ENCODE data around the gene ISCA2. TPM values are rescaled to one million over a fixed set of nuclear protein-coding genes. Genes with fewer than 3 reads are reported as not detected.

Gene ISCA2
- total and polyA plus RNA-seq, 2 donors (not counting 1 experiment from before 2014, with no cell fraction given), result 11.7 to 32.1 TPM

DNA sequence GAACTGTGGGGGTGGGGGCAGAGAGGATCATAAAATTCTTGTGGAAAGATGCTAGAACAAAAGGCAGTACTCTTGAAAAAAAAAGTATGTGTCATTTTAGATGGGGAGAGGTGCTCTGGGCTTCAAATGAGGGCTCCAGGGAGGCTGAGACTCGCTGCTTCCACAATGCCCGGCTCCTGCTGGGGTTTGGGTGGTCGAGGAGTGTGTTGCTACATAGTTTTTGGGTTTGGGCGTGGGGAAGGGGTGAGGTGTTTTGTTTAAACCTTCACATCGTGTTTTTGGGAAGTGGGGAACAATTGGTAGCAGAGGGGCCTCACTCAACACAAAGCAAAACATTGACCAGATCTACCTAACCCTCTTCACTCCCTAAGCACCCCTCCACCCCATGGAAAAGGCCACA, 8.1 kb downstream of the ISCA2 start:
- H3K4me1 ChIP-seq (ENCODE audit: control insufficient read depth, extremely low read depth, insufficient read depth, low read length), result no peaks in the 10 kb centered on the region
- no peak overlapping the region for H3K4me3 ChIP-seq (replicated peaks in 1 of 4; ENCODE audit: control extremely low read depth in 1 of 4, insufficient read depth in 1 of 4, low read depth in 3 of 4, low read length in 4 of 4)
- no peak overlapping the region for H3K9ac ChIP-seq (ENCODE audit: insufficient read depth, low read length)
- TF ChIP-seq, protein P1, sequence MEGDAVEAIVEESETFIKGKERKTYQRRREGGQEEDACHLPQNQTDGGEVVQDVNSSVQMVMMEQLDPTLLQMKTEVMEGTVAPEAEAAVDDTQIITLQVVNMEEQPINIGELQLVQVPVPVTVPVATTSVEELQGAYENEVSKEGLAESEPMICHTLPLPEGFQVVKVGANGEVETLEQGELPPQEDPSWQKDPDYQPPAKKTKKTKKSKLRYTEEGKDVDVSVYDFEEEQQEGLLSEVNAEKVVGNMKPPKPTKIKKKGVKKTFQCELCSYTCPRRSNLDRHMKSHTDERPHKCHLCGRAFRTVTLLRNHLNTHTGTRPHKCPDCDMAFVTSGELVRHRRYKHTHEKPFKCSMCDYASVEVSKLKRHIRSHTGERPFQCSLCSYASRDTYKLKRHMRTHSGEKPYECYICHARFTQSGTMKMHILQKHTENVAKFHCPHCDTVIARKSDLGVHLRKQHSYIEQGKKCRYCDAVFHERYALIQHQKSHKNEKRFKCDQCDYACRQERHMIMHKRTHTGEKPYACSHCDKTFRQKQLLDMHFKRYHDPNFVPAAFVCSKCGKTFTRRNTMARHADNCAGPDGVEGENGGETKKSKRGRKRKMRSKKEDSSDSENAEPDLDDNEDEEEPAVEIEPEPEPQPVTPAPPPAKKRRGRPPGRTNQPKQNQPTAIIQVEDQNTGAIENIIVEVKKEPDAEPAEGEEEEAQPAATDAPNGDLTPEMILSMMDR (conservative IDR thresholded peaks at IDR 0.05 in 1 of 2, IDR thresholded peaks at IDR 0.05 in 1 of 2; ENCODE audit: low read depth in 1 of 2, low read length in 2 of 2), result no peak
- no peak for TF ChIP-seq EZH2 (IDR thresholded peaks at IDR 0.05; ENCODE audit: low read length, missing control alignments)
- peaks cover 56% of the 10 kb centered on the region for H3K36me3 ChIP-seq (ENCODE audit: control insufficient read depth, insufficient read depth, low read length)
- no peaks in the 10 kb centered on the region for H3K9me3 ChIP-seq (ENCODE audit: control insufficient read depth, insufficient read depth, low read depth, low read length)
- H3K27me3 ChIP-seq (ENCODE audit: control insufficient read depth, insufficient read depth, low read length), result no peaks in the 10 kb centered on the region
- no peaks in the 10 kb centered on the region for H4K20me1 ChIP-seq (ENCODE audit: control insufficient read depth, extremely low read depth, insufficient read depth, low read length)
- DNase-seq (ENCODE audit: low read depth in 2 of 2), result no peak
- no peak overlapping the region for H3K27ac ChIP-seq (ENCODE audit: insufficient read depth, low read length)
- H2AFZ ChIP-seq (ENCODE audit: low read length), result no peak overlapping the region
- no peak overlapping the region for H3K4me2 ChIP-seq (ENCODE audit: extremely low read depth, insufficient read depth, low read length)
- H3K79me2 ChIP-seq (ENCODE audit: control insufficient read depth, insufficient read depth, low read length), result no peaks in the 10 kb centered on the region

DNA sequence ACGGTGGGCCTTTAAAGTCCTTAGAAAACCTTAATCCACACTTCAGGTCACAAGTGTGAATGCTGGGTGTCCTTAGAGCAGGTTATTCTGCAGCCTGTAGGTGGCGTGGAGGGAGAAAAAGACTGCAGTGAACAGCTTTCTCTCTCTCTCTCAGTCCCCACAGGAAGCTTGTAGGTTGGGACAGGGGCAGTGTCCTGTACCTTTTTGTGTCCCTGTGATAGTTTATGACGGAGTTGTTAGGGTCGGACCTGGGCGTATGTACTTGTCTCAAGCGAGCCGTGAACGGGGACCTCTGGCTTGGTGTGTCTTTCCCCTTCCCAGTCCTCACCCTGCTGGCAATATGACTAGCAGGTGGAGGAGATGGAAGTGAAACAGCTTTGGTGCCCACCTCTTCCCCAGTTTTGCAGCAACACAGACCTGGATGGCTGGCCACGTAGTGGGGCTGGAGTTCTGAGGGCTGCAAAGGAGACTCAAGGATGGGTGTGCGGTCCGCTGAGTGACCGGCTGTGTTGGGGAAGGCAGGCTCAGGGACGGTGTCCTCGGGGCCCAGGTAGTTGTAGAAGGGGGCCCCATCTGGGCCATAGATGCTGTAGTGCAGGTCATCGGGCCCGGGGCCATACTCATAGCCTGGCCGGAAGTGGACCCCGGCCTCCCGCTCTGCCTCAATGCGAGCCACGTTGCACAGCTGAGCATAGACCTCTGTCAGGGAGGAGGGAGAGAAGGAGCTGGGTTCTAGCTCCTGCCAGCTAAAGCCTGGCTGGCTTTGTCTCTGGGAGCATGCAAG, 8.9 kb downstream of the ISCA2 start:
- Histone ChIP-seq H3K9ac (ENCODE audit: insufficient read depth, low read length) (no peak overlapping the region), H3K4me1 (ENCODE audit: control insufficient read depth, extremely low read depth, insufficient read depth, low read length) (no peaks in the 10 kb centered on the region), H2AFZ (ENCODE audit: low read length) (no peak overlapping the region), H3K9me3 (ENCODE audit: control insufficient read depth, insufficient read depth, low read depth, low read length) (no peaks in the 10 kb centered on the region), H3K79me2 (ENCODE audit: control insufficient read depth, insufficient read depth, low read length) (no peaks in the 10 kb centered on the region), H3K27me3 (ENCODE audit: control insufficient read depth, insufficient read depth, low read length) (no peaks in the 10 kb centered on the region), H4K20me1 (ENCODE audit: control insufficient read depth, extremely low read depth, insufficient read depth, low read length) (no peaks in the 10 kb centered on the region), H3K4me2 (ENCODE audit: extremely low read depth, insufficient read depth, low read length) (no peak overlapping the region), H3K36me3 (ENCODE audit: control insufficient read depth, insufficient read depth, low read length) (peaks cover 56% of the 10 kb centered on the region), H3K4me3 (replicated peaks in 1 of 4; ENCODE audit: control extremely low read depth in 1 of 4, insufficient read depth in 1 of 4, low read depth in 3 of 4, low read length in 4 of 4) (no peak overlapping the region), H3K27ac (ENCODE audit: insufficient read depth, low read length) (no peak overlapping the region)
- TF ChIP-seq, protein P1 (conservative IDR thresholded peaks at IDR 0.05 in 1 of 2, IDR thresholded peaks at IDR 0.05 in 1 of 2; ENCODE audit: low read depth in 1 of 2, low read length in 2 of 2), result peak; percentile 40 to 72
- TF ChIP-seq EZH2 (IDR thresholded peaks at IDR 0.05; ENCODE audit: low read length, missing control alignments), result no peak
- peak; percentile 39 to 53 for DNase-seq (ENCODE audit: low read depth in 2 of 2)

DNA sequence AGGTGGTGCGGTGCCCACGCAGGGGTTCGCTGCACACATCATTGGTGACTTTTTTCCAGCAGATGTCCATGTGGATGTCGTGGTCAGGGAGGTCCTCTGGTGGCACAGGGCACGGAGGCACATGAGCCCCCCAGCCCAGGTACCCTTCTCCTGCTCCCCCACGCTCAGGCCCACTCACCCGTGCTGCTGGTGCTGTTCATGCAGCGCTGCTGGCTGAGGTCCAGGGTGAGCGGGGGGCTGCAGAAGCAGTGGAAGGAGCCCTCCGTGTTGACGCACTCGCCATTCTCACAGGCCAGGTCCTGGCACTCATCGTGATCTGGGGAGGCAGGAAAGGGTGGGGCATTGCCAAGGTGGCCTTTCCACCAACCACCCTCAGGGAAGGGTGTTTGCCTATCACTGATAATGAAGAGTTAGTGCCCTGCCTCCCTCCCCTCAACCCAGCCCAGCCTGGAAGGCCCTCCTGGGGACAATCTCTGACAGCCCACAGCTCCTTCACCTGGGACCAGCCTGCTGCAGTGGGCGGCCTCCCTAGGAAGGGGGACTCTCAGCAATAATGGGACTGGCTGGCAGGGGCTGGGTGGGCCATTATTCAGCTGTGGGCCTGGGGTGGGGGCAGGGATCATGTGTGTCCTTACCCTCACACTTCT, 9.8 kb downstream of the ISCA2 start:
- peaks cover 60% of the 10 kb centered on the region for H3K36me3 ChIP-seq (ENCODE audit: control insufficient read depth, insufficient read depth, low read length)
- H3K27me3 ChIP-seq (ENCODE audit: control insufficient read depth, insufficient read depth, low read length), result no peaks in the 10 kb centered on the region
- no peak for DNase-seq (ENCODE audit: low read depth in 2 of 2)
- no peaks in the 10 kb centered on the region for H3K9me3 ChIP-seq (ENCODE audit: control insufficient read depth, insufficient read depth, low read depth, low read length)
- H3K4me3 ChIP-seq (replicated peaks in 1 of 4; ENCODE audit: control extremely low read depth in 1 of 4, insufficient read depth in 1 of 4, low read depth in 3 of 4, low read length in 4 of 4), result no peak overlapping the region
- H3K27ac ChIP-seq (ENCODE audit: insufficient read depth, low read length), result no peak overlapping the region
- no peak overlapping the region for H2AFZ ChIP-seq (ENCODE audit: low read length)
- no peaks in the 10 kb centered on the region for H3K79me2 ChIP-seq (ENCODE audit: control insufficient read depth, insufficient read depth, low read length)
- H4K20me1 ChIP-seq (ENCODE audit: control insufficient read depth, extremely low read depth, insufficient read depth, low read length), result no peaks in the 10 kb centered on the region
- no peak overlapping the region for H3K9ac ChIP-seq (ENCODE audit: insufficient read depth, low read length)
- H3K4me1 ChIP-seq (ENCODE audit: control insufficient read depth, extremely low read depth, insufficient read depth, low read length), result no peaks in the 10 kb centered on the region
- H3K4me2 ChIP-seq (ENCODE audit: extremely low read depth, insufficient read depth, low read length), result no peak overlapping the region
- TF ChIP-seq, protein P1 (conservative IDR thresholded peaks at IDR 0.05 in 1 of 2, IDR thresholded peaks at IDR 0.05 in 1 of 2; ENCODE audit: low read depth in 1 of 2, low read length in 2 of 2), result no peak
- no peak for TF ChIP-seq EZH2 (IDR thresholded peaks at IDR 0.05; ENCODE audit: low read length, missing control alignments)
